ENCODE results near the gene CAPS. TPM values are rescaled to one million over a fixed set of nuclear protein-coding genes. Genes with fewer than 3 reads are reported as not detected.

CAPS gene
- total RNA-seq, 2 donors from 2014 or later: 18.7 to 38.6 TPM

- Histone ChIP-seq H3K27me3 (no peaks in the 10 kb centered on the region), H3K36me3 (replicated peaks in 1 of 2; ENCODE audit: insufficient read depth in 1 of 2, low read depth in 2 of 2) (peaks cover 6 to 9% of the 10 kb centered on the region in 2 donors), H3K4me3 (no peak overlapping the region), H3K4me1 (peaks cover 21% of the 10 kb centered on the region), H3K9me3 (no peaks in the 10 kb centered on the region), H3K27ac (peak overlapping the region in 2 of 4 donors; percentile 7 to 18)
- WGBS, 2 donors: 84 to 92% methylated on average over 15 to 25 of the region's 25 CpGs
- ATAC-seq (no peak), DNase-seq (no peak)
- intact Hi-C loops (cut with DNase I): no loop called here
- no peak for TF ChIP-seq POLR2A (IDR thresholded peaks at IDR 0.05)
- TF ChIP-seq CTCF (IDR thresholded peaks at IDR 0.05): no peak
Measured at GRCh38 chr19:5935473-5936291, 21.6 kb downstream of the CAPS start.

- peaks cover under 1 to 8% of the 10 kb centered on the region in 2 donors for H3K36me3 ChIP-seq (replicated peaks in 1 of 2; ENCODE audit: insufficient read depth in 1 of 2, low read depth in 2 of 2)
- WGBS, 2 donors: 79 to 86% methylated on average over 7 to 9 of the region's 9 CpGs
- DNase-seq (peak in 1 of 4 donors; percentile 28), ATAC-seq (no peak)
- TF ChIP-seq CTCF (IDR thresholded peaks at IDR 0.05) (no peak), POLR2A (IDR thresholded peaks at IDR 0.05) (no peak)
- intact Hi-C loops (cut with DNase I): no loop called here
- peaks cover 21% of the 10 kb centered on the region for H3K4me1 ChIP-seq
- H3K4me3 ChIP-seq: no peak overlapping the region
- no peaks in the 10 kb centered on the region for H3K9me3 ChIP-seq
- H3K27me3 ChIP-seq: no peaks in the 10 kb centered on the region
- H3K27ac ChIP-seq: no peak overlapping the region
Measured at GRCh38 chr19:5936292-5936592, 22.2 kb downstream of the CAPS start.

- intact Hi-C loops (cut with DNase I): no loop called here
- Histone ChIP-seq H3K27ac (no peak overlapping the region), H3K4me1 (peaks cover 21% of the 10 kb centered on the region), H3K9me3 (no peaks in the 10 kb centered on the region), H3K27me3 (no peaks in the 10 kb centered on the region), H3K4me3 (no peak overlapping the region), H3K36me3 (replicated peaks in 1 of 2; ENCODE audit: insufficient read depth in 1 of 2, low read depth in 2 of 2) (peaks cover 0 to 6% of the 10 kb centered on the region in 2 donors)
- ATAC-seq (no peak), DNase-seq (no peak)
- 79 to 84% methylated on average over 10 of the region's 10 CpGs for WGBS, 2 donors
- TF ChIP-seq POLR2A (IDR thresholded peaks at IDR 0.05) (no peak), CTCF (IDR thresholded peaks at IDR 0.05) (no peak)
Measured at GRCh38 chr19:5937550-5937949, 23.5 kb downstream of the CAPS start.

GRCh38 chr19:5940260-5941208, 26.5 kb downstream of the CAPS start:
- TF ChIP-seq POLR2A (IDR thresholded peaks at IDR 0.05): no peak
- TF ChIP-seq CTCF (IDR thresholded peaks at IDR 0.05): no peak
- no peak for ATAC-seq
- Histone ChIP-seq H3K4me3 (no peak overlapping the region), H3K4me1 (peaks cover 17% of the 10 kb centered on the region), H3K27me3 (no peaks in the 10 kb centered on the region), H3K9me3 (no peaks in the 10 kb centered on the region), H3K36me3 (replicated peaks in 1 of 2; ENCODE audit: insufficient read depth in 1 of 2, low read depth in 2 of 2) (peaks cover 0 to 6% of the 10 kb centered on the region in 2 donors), H3K27ac (no peak overlapping the region)
- intact Hi-C loops (cut with DNase I): no loop called here
- WGBS, 2 donors: 89% methylated on average over 16 to 21 of the region's 21 CpGs
- DNase-seq: no peak

Data from body of pancreas (tissue), 4 donors.